Sciatic nerve (tissue), 2 donors: Measurements from ENCODE around the gene P2RX3. TPM values are rescaled to one million over a fixed set of nuclear protein-coding genes. Genes with fewer than 3 reads are reported as not detected.

Source experiments
- ATAC-seq: fragments of 200-7000 bp; cut with Tn5 transposase; one replicate; pipeline ENCODE4 v1.9.1; 2020; ENCODE audit warnings: mild to moderate bottlenecking, moderate library complexity
- DNase-seq: peaks from one replicate; pipeline ENCODE4 v3.0.0-alpha.2; 2020; ENCODE audit warnings: low spot score
- intact Hi-C: fragments of 100-400 bp; cut with DNase I; formaldehyde crosslinking; loops from one replicate; pipeline ENCODE4 v1.14.2; 2022
- total RNA-seq: library from RNA; stranded (reverse); fragmentation: NEBNext Ultra II Directional; extraction: Animal tissue kit (Norgen Biotek cat#: 25700); gene quantifications from one replicate; pipeline ENCODE4 v1.2.1, GENCODE V29; 2021
- donor health status: DM: no; HTN: no; CAD: no.
- donor health status: DM: no; HTN: no; CAD: no.

The P2RX3 gene
- total RNA-seq, 1 donor from 2014 or later, result not detected

GRCh38 chr11:57308426-57309060, 29.6 kb upstream of the P2RX3 start:
- intact Hi-C loops, result no loop called here
- ATAC-seq, result no peak

GRCh38 chr11:57309106-57310059, 28.8 kb upstream of the P2RX3 start:
- DNase-seq (no peak), ATAC-seq (no peak)
- intact Hi-C loops, result no loop called here

More at GRCh38 chr11:57308426-57309060, 29.6 kb upstream of the P2RX3 start:
- DNase-seq, result no peak

- ATAC-seq, result no peak
- intact Hi-C loops, result no loop called here
Measured at GRCh38 chr11:57310091-57310490, 28.1 kb upstream of the P2RX3 start.

GRCh38 chr11:57310630-57311086, 27.5 kb upstream of the P2RX3 start:
- peak; percentile 14 for ATAC-seq
- intact Hi-C loops, result no loop called here
- DNase-seq, result no peak

More at GRCh38 chr11:57310091-57310490, 28.1 kb upstream of the P2RX3 start:
- no peak for DNase-seq

GRCh38 chr11:57311109-57311936, 26.8 kb upstream of the P2RX3 start:
- intact Hi-C loops, result no loop called here
- ATAC-seq (peak; percentile 90), DNase-seq (peak; percentile 94)

- ATAC-seq (no peak), DNase-seq (no peak)
- intact Hi-C loops, result no loop called here
Measured at GRCh38 chr11:57312511-57313021, 25.6 kb upstream of the P2RX3 start.

GRCh38 chr11:57313071-57313787, 24.9 kb upstream of the P2RX3 start:
- intact Hi-C loops, result no loop called here
- DNase-seq (no peak), ATAC-seq (no peak)

- intact Hi-C loops, result no loop called here
- no peak for DNase-seq
Measured at GRCh38 chr11:57313788-57314135, 24.4 kb upstream of the P2RX3 start.

GRCh38 chr11:57314221-57314973, 23.8 kb upstream of the P2RX3 start:
- ATAC-seq (no peak), DNase-seq (no peak)
- intact Hi-C loops, result no loop called here

More at GRCh38 chr11:57313788-57314135, 24.4 kb upstream of the P2RX3 start:
- ATAC-seq, result no peak

- DNase-seq (no peak), ATAC-seq (no peak)
- intact Hi-C loops, result no loop called here
Measured at GRCh38 chr11:57315491-57315890, 22.7 kb upstream of the P2RX3 start.

GRCh38 chr11:57316017-57316416, 22.1 kb upstream of the P2RX3 start:
- no peak for ATAC-seq
- DNase-seq, result no peak
- intact Hi-C loops, result no loop called here

- DNase-seq (no peak), ATAC-seq (no peak)
- intact Hi-C loops, result no loop called here
Measured at GRCh38 chr11:57318178-57318577, 20.0 kb upstream of the P2RX3 start.

- no peak for ATAC-seq
- intact Hi-C loops, result no loop called here
- no peak for DNase-seq
Measured at GRCh38 chr11:57320067-57320718, 18.0 kb upstream of the P2RX3 start.

- DNase-seq (no peak), ATAC-seq (no peak)
- intact Hi-C loops, result no loop called here
Measured at GRCh38 chr11:57320719-57321387, 17.3 kb upstream of the P2RX3 start.

- ATAC-seq, result no peak
- intact Hi-C loops, result no loop called here
- DNase-seq, result no peak
Measured at GRCh38 chr11:57321388-57322255, 16.5 kb upstream of the P2RX3 start.
